GM19324 (cell line): ENCODE data around the gene MIGA2.

Source experiments
- ATAC-seq: cut with Tn5 transposase; IDR thresholded peaks from one replicate; pipeline ENCODE4 v1.9.1; 2021; ENCODE audit warnings: mild to moderate bottlenecking, moderate library complexity; ENCODE audit not compliant: unreplicated experiment, low FRiP score

MIGA2 gene

GRCh38 chr9:129010267-129010975, 26.0 kb upstream of the MIGA2 start:
- no peak for ATAC-seq

GRCh38 chr9:129011170-129011569, 25.3 kb upstream of the MIGA2 start:
- ATAC-seq, result no peak

- ATAC-seq, result no peak
Observed at GRCh38 chr9:129011761-129012181, 24.7 kb upstream of the MIGA2 start.

- no peak for ATAC-seq
Observed at GRCh38 chr9:129012343-129012742, 24.1 kb upstream of the MIGA2 start.

- ATAC-seq, result no peak
Observed at GRCh38 chr9:129012893-129013448, 23.5 kb upstream of the MIGA2 start.

- ATAC-seq, result no peak
Observed at GRCh38 chr9:129013674-129014073, 22.8 kb upstream of the MIGA2 start.

GRCh38 chr9:129014124-129014523, 22.3 kb upstream of the MIGA2 start:
- no peak for ATAC-seq

- no peak for ATAC-seq
Observed at GRCh38 chr9:129014608-129015007, 21.8 kb upstream of the MIGA2 start.

GRCh38 chr9:129021091-129021490, 15.3 kb upstream of the MIGA2 start:
- peak; percentile 71 for ATAC-seq

GRCh38 chr9:129022037-129022436, 14.4 kb upstream of the MIGA2 start:
- no peak for ATAC-seq

GRCh38 chr9:129023036-129023907, 13.2 kb upstream of the MIGA2 start:
- no peak for ATAC-seq

- no peak for ATAC-seq
Observed at GRCh38 chr9:129023908-129024233, 12.6 kb upstream of the MIGA2 start.

- ATAC-seq, result no peak
Observed at GRCh38 chr9:129026442-129027223, 9.8 kb upstream of the MIGA2 start.

- no peak for ATAC-seq
Observed at GRCh38 chr9:129027224-129027684, 9.2 kb upstream of the MIGA2 start.

GRCh38 chr9:129027685-129028191, 8.7 kb upstream of the MIGA2 start:
- ATAC-seq, result peak; percentile 30

- peak; percentile 81 for ATAC-seq
Observed at GRCh38 chr9:129028192-129028966, 8.0 kb upstream of the MIGA2 start, which contains the start of gene SH3GLB2. SH3GLB2 (minus strand) TSS chr9:129028331; CDS start chr9:129028154, 177 bp downstream.

GRCh38 chr9:129030191-129030590, 6.2 kb upstream of the MIGA2 start:
- ATAC-seq, result no peak

GRCh38 chr9:129031514-129031913, 4.9 kb upstream of the MIGA2 start:
- no peak for ATAC-seq

GRCh38 chr9:129032541-129033159, 3.8 kb upstream of the MIGA2 start:
- ATAC-seq, result no peak
